Small intestine (tissue), 16 donors: Measurements from ENCODE around the gene NECTIN3. TPM values are rescaled to one million over a fixed set of nuclear protein-coding genes. Genes with fewer than 3 reads are reported as not detected.
A peak's percentile ranks its signal among the peaks of the same experiment; 100 is the strongest.

Experiments used
- DNase-seq, 2 donors: peaks; one replicate each; pipeline versions ENCODE4 v3.0.0 to v3.0.0-alpha.2; 2013
- FAIRE-seq: peaks from 2 replicates; lab custom pipeline; 2012; peaks lifted over from hg19 to GRCh38; lab: Jason Lieb, UNC
- H3K27ac ChIP-seq, 3 donors: one replicate each; pipeline ENCODE4 v1.5.1; 2013; ENCODE audit warnings: low read length in 2 of 3, mild to moderate bottlenecking in 2 of 3, control low read depth in 1 of 3, inconsistent platforms in 1 of 3, low read depth in 1 of 3, moderate library complexity in 1 of 3
- H3K27me3 ChIP-seq, 3 donors: one replicate each; pipeline ENCODE4 v1.6.1; 2013; ENCODE audit warnings: low read length in 3 of 3, inconsistent platforms in 1 of 3; ENCODE audit not compliant: control insufficient read depth in 3 of 3, insufficient read depth in 3 of 3
- H3K36me3 ChIP-seq, 3 donors: one replicate each; pipeline ENCODE4 v1.6.1; 2013; ENCODE audit warnings: low read length in 3 of 3, inconsistent platforms in 1 of 3, low read depth in 1 of 3, mild to moderate bottlenecking in 1 of 3, moderate library complexity in 1 of 3; ENCODE audit not compliant: control insufficient read depth in 3 of 3, insufficient read depth in 2 of 3
- H3K4me1 ChIP-seq, 3 donors: one replicate each; pipeline ENCODE4 v1.6.1; 2013; ENCODE audit warnings: low read length in 2 of 3, inconsistent platforms in 1 of 3, low read depth in 1 of 3, mild to moderate bottlenecking in 1 of 3, moderate library complexity in 1 of 3; ENCODE audit not compliant: control insufficient read depth in 3 of 3, insufficient read depth in 2 of 3
- H3K4me3 ChIP-seq, 3 donors: one replicate each; pipeline ENCODE4 v1.5.1; 2013; ENCODE audit warnings: low read length in 3 of 3, control low read depth in 1 of 3, inconsistent platforms in 1 of 3, low read depth in 1 of 3, mild to moderate bottlenecking in 1 of 3, moderate library complexity in 1 of 3
- H3K9me3 ChIP-seq, 2 donors: one replicate each; pipeline ENCODE4 v1.6.1; 2013; ENCODE audit warnings: low read depth in 1 of 2, low read length in 1 of 2; ENCODE audit not compliant: control insufficient read depth in 2 of 2, insufficient read depth in 1 of 2
- WGBS, 3 donors: extraction: QIAGEN DNeasy Blood & Tissue Kit; methylation state at CpG; one replicate each; pipeline ENCODE4 v1.1.7; 2013; 5-methylcytosine and 5-hydroxymethylcytosine counted together
- long read RNA-seq, 10 donors: transcript quantifications; one replicate each; lab custom pipeline, GENCODE V29; 2026
- polyA plus RNA-seq, 4 donors: library from polyadenylated mRNA; stranded (reverse) in 3 of 4; unstranded in 1 of 4; fragments of 200-250 nt in 3 of 4; fragments of 120-200 nt in 1 of 4; gene quantifications; one replicate each; pipeline versions ENCODE4 v1.2.1 to v1.2.3, GENCODE V29; 2013
- donor health status: healthy with polysubstance abuse.
- donor health status: control.
- donor health status: control.
- donor health status: Bipolar disorder and iron deficiency.
- donor health status: healthy.

The NECTIN3 gene
- polyA plus RNA-seq = 10 to 100 TPM in 2 of 4 donors, 1 to 10 TPM in 2; 5.9 to 36.9 (median 15.0) TPM
- long read RNA-seq, donor 1 = 0 reads
- long read RNA-seq, donor 2, partial matches to known transcripts = 0 of 3 reads
- long read RNA-seq, donor 2, other reads (novel, unspliced or antisense) = 0 of 3 reads
- long read RNA-seq, donor 3, partial matches to known transcripts = 15 of 16 reads
- long read RNA-seq, donor 3, other reads (novel, unspliced or antisense) = 0 of 16 reads
- long read RNA-seq, donor 4 = 0 reads
- long read RNA-seq, donor 5, partial matches to known transcripts = 0 of 1 reads
- long read RNA-seq, donor 5, other reads (novel, unspliced or antisense) = 0 of 1 reads
- long read RNA-seq, donor 6, transcript NECTIN3-206 (6 exons, 3,664 nt) = major isoform, 10 of 10 reads
- long read RNA-seq, donor 6, partial matches to known transcripts = 0 of 10 reads
- long read RNA-seq, donor 6, other reads (novel, unspliced or antisense) = 0 of 10 reads
- long read RNA-seq, donor 7 = 0 reads
- long read RNA-seq, donor 8 = 0 reads
- long read RNA-seq, donor 9, partial matches to known transcripts = 0 of 2 reads
- long read RNA-seq, donor 9, other reads (novel, unspliced or antisense) = 0 of 2 reads
- long read RNA-seq, donor 10, transcript NECTIN3-206 (6 exons, 3,664 nt) = major isoform, 5 of 12 reads
- long read RNA-seq, donor 10, partial matches to known transcripts = 6 of 12 reads
- long read RNA-seq, donor 10, other reads (novel, unspliced or antisense) = 0 of 12 reads

- FAIRE-seq (no peak), DNase-seq (peak; percentile 97)
- Histone ChIP-seq H3K9me3 (no peaks in the 10 kb centered on the region), H3K27ac (peak within 1 kb of the TSS; percentile 88 to 90 (median 90)), H3K4me3 (peak within 1 kb of the TSS; percentile 77 to 93 (median 87)), H3K27me3 (no peaks in the 10 kb centered on the region), H3K4me1 (peaks cover 0 to 7% (median 0%) of the 10 kb centered on the region in 3 donors), H3K36me3 (no peaks in the 10 kb centered on the region)
- 0 to 1% (median 1%) methylated on average over 34 to 79 of the region's 79 CpGs for WGBS, 3 donors
Observed at GRCh38 chr3:111071257-111072030, at the start of gene NECTIN3. Gene NECTIN3 (plus strand): TSS chr3:111071816. CDS start chr3:111072018, 202 bp downstream.

GRCh38 chr3:111027868-111028267, 43.7 kb upstream of the NECTIN3 start:
- Histone ChIP-seq H3K27ac (no peak overlapping the region), H3K27me3 (no peaks in the 10 kb centered on the region), H3K9me3 (no peaks in the 10 kb centered on the region), H3K4me3 (no peak overlapping the region), H3K4me1 (no peaks in the 10 kb centered on the region), H3K36me3 (no peaks in the 10 kb centered on the region)
- FAIRE-seq (no peak), DNase-seq (no peak)
- WGBS, 3 donors = 42 to 79% (median 55%) methylated on average over 1 of the region's 1 CpG

GRCh38 chr3:111031538-111031937, 40.1 kb upstream of the NECTIN3 start:
- no peaks in the 10 kb centered on the region for H3K36me3 ChIP-seq
- H3K9me3 ChIP-seq = peaks cover 0 to 8% of the 10 kb centered on the region in 2 donors
- H3K4me3 ChIP-seq = no peak overlapping the region
- no peak overlapping the region for H3K27ac ChIP-seq
- 87 to 95% (median 90%) methylated on average over 2 of the region's 2 CpGs for WGBS, 3 donors
- no peak for DNase-seq
- no peaks in the 10 kb centered on the region for H3K4me1 ChIP-seq
- FAIRE-seq = no peak
- H3K27me3 ChIP-seq = no peaks in the 10 kb centered on the region

- WGBS, 3 donors = 71 to 83% (median 83%) methylated on average over 3 of the region's 3 CpGs
- Histone ChIP-seq H3K4me1 (no peaks in the 10 kb centered on the region), H3K9me3 (peaks cover 0 to 8% of the 10 kb centered on the region in 2 donors), H3K4me3 (no peak overlapping the region), H3K27me3 (no peaks in the 10 kb centered on the region), H3K27ac (no peak overlapping the region), H3K36me3 (no peaks in the 10 kb centered on the region)
- DNase-seq (no peak), FAIRE-seq (no peak)
Observed at GRCh38 chr3:111032677-111033076, 38.9 kb upstream of the NECTIN3 start.

GRCh38 chr3:111033470-111034050, 38.1 kb upstream of the NECTIN3 start:
- Histone ChIP-seq H3K36me3 (no peaks in the 10 kb centered on the region), H3K4me3 (no peak overlapping the region), H3K27ac (no peak overlapping the region), H3K9me3 (peaks cover 0 to 8% of the 10 kb centered on the region in 2 donors), H3K4me1 (no peaks in the 10 kb centered on the region), H3K27me3 (no peaks in the 10 kb centered on the region)
- FAIRE-seq (no peak), DNase-seq (peak; percentile 48 to 53)
- 20 to 65% (median 42%) methylated on average over 1 of the region's 1 CpG for WGBS, 3 donors

GRCh38 chr3:111035316-111035715, 36.3 kb upstream of the NECTIN3 start:
- FAIRE-seq (no peak), DNase-seq (no peak)
- no peak overlapping the region for H3K4me3 ChIP-seq
- H3K36me3 ChIP-seq = no peaks in the 10 kb centered on the region
- H3K27ac ChIP-seq = no peak overlapping the region
- no peaks in the 10 kb centered on the region for H3K4me1 ChIP-seq
- peaks cover 0 to 14% of the 10 kb centered on the region in 2 donors for H3K9me3 ChIP-seq
- WGBS, 3 donors = 68 to 72% (median 70%) methylated on average over 2 of the region's 2 CpGs
- H3K27me3 ChIP-seq = no peaks in the 10 kb centered on the region

- H3K36me3 ChIP-seq = no peaks in the 10 kb centered on the region
- no peaks in the 10 kb centered on the region for H3K27me3 ChIP-seq
- H3K4me3 ChIP-seq = no peak overlapping the region
- H3K4me1 ChIP-seq = no peaks in the 10 kb centered on the region
- H3K9me3 ChIP-seq = peaks cover 0 to 19% of the 10 kb centered on the region in 2 donors
- no peak for DNase-seq
- FAIRE-seq = no peak
- 95 to 100% (median 97%) methylated on average over 2 of the region's 2 CpGs for WGBS, 3 donors
- no peak overlapping the region for H3K27ac ChIP-seq
Observed at GRCh38 chr3:111035902-111036301, 35.7 kb upstream of the NECTIN3 start.

- Histone ChIP-seq H3K4me1 (no peaks in the 10 kb centered on the region), H3K27me3 (no peaks in the 10 kb centered on the region), H3K36me3 (no peaks in the 10 kb centered on the region), H3K27ac (no peak overlapping the region), H3K9me3 (peaks cover 0 to 21% of the 10 kb centered on the region in 2 donors), H3K4me3 (no peak overlapping the region)
- 61 to 79% (median 73%) methylated on average over 2 of the region's 2 CpGs for WGBS, 3 donors
- DNase-seq = peak; percentile 25 to 59
- no peak for FAIRE-seq
Observed at GRCh38 chr3:111040959-111041358, 30.7 kb upstream of the NECTIN3 start.
